Measurements from ENCODE around the gene VCP.

DNA sequence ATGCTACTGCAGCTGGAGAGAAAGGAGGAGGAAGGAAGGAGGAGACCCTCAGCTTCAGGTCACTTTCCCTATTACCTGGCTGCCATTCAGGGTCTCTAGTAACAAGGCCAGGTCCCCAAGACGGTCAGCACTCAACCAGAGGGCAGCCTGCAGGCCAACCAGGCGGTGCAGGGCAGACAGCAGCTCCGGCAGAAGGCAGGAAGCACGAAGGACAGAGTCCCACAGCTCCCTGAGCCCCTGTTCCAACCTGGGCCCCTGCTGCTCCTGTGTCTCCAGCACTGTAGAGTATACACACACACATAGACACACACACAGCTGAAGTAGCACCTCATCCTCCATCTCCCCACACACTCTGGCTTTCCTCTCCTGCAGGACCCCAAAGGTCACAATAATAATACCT lies 5.6 kb upstream of the VCP start:
- TF ChIP-seq, protein P1, sequence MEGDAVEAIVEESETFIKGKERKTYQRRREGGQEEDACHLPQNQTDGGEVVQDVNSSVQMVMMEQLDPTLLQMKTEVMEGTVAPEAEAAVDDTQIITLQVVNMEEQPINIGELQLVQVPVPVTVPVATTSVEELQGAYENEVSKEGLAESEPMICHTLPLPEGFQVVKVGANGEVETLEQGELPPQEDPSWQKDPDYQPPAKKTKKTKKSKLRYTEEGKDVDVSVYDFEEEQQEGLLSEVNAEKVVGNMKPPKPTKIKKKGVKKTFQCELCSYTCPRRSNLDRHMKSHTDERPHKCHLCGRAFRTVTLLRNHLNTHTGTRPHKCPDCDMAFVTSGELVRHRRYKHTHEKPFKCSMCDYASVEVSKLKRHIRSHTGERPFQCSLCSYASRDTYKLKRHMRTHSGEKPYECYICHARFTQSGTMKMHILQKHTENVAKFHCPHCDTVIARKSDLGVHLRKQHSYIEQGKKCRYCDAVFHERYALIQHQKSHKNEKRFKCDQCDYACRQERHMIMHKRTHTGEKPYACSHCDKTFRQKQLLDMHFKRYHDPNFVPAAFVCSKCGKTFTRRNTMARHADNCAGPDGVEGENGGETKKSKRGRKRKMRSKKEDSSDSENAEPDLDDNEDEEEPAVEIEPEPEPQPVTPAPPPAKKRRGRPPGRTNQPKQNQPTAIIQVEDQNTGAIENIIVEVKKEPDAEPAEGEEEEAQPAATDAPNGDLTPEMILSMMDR (IDR thresholded peaks at IDR 0.05), result no peak
- no peak for TF ChIP-seq POLR2A (IDR thresholded peaks at IDR 0.05)
